ENCODE measurements around the gene IMP4. TPM values are rescaled to one million over a fixed set of nuclear protein-coding genes. Genes with fewer than 3 reads are reported as not detected.

Gene IMP4
- total RNA-seq, 1 experiment from 2014 or later = 207 TPM

DNA sequence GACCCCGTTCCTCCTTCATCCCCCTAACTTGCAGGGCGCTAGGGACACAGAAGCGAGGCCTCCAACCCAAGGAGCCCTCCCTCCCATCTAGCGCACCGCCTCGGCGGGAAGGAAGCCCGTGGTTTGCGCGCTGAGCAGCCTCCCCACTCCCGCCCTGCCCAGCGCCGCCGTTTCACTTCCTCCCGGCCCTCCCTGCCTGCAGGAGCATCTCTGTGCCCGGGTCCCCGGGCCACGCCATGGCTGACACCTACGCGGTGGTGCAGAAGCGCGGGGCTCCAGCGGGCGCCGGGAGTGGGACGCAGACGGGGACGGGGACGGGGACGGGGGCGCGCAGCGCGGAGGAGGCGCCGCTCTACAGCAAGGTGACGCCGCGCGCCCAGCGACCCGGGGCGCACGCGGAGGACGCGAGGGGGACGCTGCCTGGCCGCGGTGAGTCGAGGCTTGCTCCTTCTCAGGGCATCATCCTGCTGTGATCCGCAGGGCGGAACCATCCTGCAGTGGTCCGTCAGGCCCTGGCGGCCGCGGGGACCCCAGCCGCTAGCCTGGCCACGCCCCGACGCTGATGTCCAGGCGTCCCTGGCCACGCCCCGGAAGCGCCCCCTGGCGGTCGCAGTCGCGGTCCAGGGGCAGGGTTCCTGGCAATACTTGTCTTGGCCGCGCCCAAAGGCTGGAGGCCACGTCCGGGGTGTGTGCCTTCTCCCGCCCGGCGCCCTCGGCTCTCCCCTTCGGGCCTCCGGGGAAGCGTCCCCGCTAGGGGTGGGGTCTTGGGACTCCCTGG lies 29.5 kb downstream of the IMP4 start:
- Histone ChIP-seq H3K9ac (ENCODE audit: low read length) (no peak overlapping the region), H3F3A (ENCODE audit: low read length, unreplicated experiment) (no peaks in the 10 kb centered on the region), H3K79me2 (ENCODE audit: low read length) (no peaks in the 10 kb centered on the region), H3K4me1 (ENCODE audit: insufficient read depth, low read length) (no peaks in the 10 kb centered on the region), H3K27me3 (ENCODE audit: low read length) (no peaks in the 10 kb centered on the region), H3K9me2 (replicated peaks; ENCODE audit: low read length) (no peaks in the 10 kb centered on the region), H3K4me2 (ENCODE audit: low read length) (no peak overlapping the region), H4K20me1 (ENCODE audit: low read length) (no peaks in the 10 kb centered on the region), H3K27ac (ENCODE audit: low read length) (no peak overlapping the region), H3K4me3 (ENCODE audit: low read length) (no peak overlapping the region), H3K9me3 (ENCODE audit: low read length) (no peaks in the 10 kb centered on the region), H3K36me3 (ENCODE audit: low read depth, low read length) (no peaks in the 10 kb centered on the region), H2AFZ (ENCODE audit: low read length) (no peak overlapping the region)
- no peak for DNase-seq
- TF ChIP-seq EZH2phosphoT487 (IDR thresholded peaks at IDR 0.05; ENCODE audit: borderline replicate concordance, low read length) (no peak), CTCF (conservative IDR thresholded peaks at IDR 0.05; ENCODE audit: low read depth, low read length) (no peak), EZH2 (IDR thresholded peaks at IDR 0.05; ENCODE audit: low read length, unreplicated experiment) (no peak)
- POLR2A ChIA-PET (ENCODE audit: unreplicated experiment) = interaction anchor here (0.6 kb wide), 1 partner anchor 20 kb away, joined by 5 read pairs; no protein-coding TSS in a partner anchor
- intact Hi-C loops (cut with micrococcal nuclease) = no loop called here
- no peak for ATAC-seq
- CTCF ChIA-PET = no interaction called here
- no TSS peak for BruUV-seq (replicated peaks)

DNA sequence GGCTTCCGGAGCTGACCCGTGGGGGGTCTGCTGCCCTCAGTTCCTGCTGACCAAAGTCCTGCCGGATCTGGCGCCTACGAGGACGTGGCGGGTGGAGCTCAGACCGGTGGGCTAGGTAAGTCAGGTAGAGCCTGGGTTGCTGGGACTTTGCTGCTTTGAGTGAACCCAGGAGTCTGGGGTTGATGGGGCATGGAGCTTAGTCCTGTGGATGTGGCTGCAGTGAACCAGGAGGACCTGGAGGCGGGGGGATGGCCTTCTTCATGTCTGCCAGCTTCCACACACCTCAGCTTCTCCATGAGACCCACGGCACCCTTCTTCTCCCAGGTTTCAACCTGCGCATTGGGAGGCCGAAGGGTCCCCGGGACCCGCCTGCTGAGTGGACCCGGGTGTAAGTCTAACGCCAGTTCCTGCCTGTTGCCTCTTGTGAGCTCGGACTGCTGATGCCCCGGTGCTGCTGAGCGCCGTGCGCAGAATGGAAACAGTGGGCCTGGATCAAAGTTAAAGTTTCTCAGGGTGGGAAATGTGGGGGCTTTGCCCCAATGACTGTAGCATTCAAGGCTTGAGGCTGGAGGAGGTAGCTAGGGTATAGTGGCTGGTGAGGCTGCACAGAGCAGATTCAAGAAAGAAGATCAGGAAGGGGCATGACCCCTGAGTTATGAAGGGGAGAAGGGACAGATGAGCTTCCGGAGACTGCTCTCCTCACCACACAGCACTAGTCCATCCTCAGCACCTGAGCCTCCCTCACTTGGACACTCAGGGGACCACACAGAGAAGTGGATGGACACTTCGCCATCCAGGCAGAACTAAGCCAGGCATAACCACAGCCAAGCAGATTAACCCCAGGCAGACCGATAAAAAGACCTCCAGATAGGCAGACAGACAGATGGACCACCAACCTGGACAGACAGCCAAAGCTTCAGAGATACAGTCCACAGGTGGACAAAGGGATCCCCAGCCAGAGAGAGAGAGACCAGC lies 30.4 kb downstream of the IMP4 start:
- no peak overlapping the region for H2AFZ ChIP-seq (ENCODE audit: low read length)
- H3K4me3 ChIP-seq (ENCODE audit: low read length) = no peak overlapping the region
- intact Hi-C loops (cut with micrococcal nuclease) = no loop called here
- no peaks in the 10 kb centered on the region for H3K9me3 ChIP-seq (ENCODE audit: low read length)
- TF ChIP-seq EZH2phosphoT487 (IDR thresholded peaks at IDR 0.05; ENCODE audit: borderline replicate concordance, low read length) = no peak
- no peak overlapping the region for H3K4me2 ChIP-seq (ENCODE audit: low read length)
- H3K4me1 ChIP-seq (ENCODE audit: insufficient read depth, low read length) = no peaks in the 10 kb centered on the region
- no peaks in the 10 kb centered on the region for H3K27me3 ChIP-seq (ENCODE audit: low read length)
- no peak for ATAC-seq
- POLR2A ChIA-PET (ENCODE audit: unreplicated experiment) = interaction anchor here (0.6 kb wide), 1 partner anchor 21 kb away, joined by 5 read pairs; no protein-coding TSS in a partner anchor
- H3K27ac ChIP-seq (ENCODE audit: low read length) = no peak overlapping the region
- CTCF ChIA-PET = no interaction called here
- no peaks in the 10 kb centered on the region for H3F3A ChIP-seq (ENCODE audit: low read length, unreplicated experiment)
- H4K20me1 ChIP-seq (ENCODE audit: low read length) = no peaks in the 10 kb centered on the region
- H3K9ac ChIP-seq (ENCODE audit: low read length) = no peak overlapping the region
- DNase-seq = no peak
- BruUV-seq (replicated peaks) = no TSS peak
- no peaks in the 10 kb centered on the region for H3K9me2 ChIP-seq (replicated peaks; ENCODE audit: low read length)
- no peaks in the 10 kb centered on the region for H3K36me3 ChIP-seq (ENCODE audit: low read depth, low read length)
- no peaks in the 10 kb centered on the region for H3K79me2 ChIP-seq (ENCODE audit: low read length)

DNA sequence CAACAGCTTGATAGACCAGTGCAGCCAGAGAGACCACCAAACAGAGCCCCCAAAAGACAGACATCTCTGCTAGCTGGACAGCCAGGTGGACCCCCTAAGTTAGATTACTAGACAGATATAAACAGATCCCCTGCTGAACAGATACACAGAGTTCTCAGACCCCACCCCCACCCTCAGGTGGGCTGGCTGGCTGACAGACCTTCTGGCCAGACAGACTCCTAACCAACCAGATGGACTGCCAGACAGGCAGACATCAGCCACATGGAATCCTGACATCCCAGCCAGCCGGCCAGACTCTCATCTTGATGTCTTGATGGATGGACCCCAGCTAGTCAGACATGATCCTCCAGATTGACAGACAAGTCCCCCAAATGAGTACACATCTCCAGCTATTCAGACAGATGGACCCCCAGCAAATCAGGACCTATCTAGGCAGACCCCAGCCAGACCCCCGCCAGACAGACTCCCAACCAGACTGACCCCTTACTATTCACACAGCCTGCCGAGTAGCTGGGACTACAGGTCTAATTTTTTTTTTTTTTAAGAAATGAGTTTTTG lies 31.2 kb downstream of the IMP4 start:
- Histone ChIP-seq H3K9me2 (replicated peaks; ENCODE audit: low read length) (no peaks in the 10 kb centered on the region), H3K27ac (ENCODE audit: low read length) (no peak overlapping the region), H3K27me3 (ENCODE audit: low read length) (no peaks in the 10 kb centered on the region), H3K9ac (ENCODE audit: low read length) (no peak overlapping the region), H3F3A (ENCODE audit: low read length, unreplicated experiment) (no peaks in the 10 kb centered on the region), H3K36me3 (ENCODE audit: low read depth, low read length) (no peaks in the 10 kb centered on the region), H3K79me2 (ENCODE audit: low read length) (no peaks in the 10 kb centered on the region), H2AFZ (ENCODE audit: low read length) (no peak overlapping the region), H3K4me1 (ENCODE audit: insufficient read depth, low read length) (no peaks in the 10 kb centered on the region), H3K4me2 (ENCODE audit: low read length) (no peak overlapping the region), H3K9me3 (ENCODE audit: low read length) (no peaks in the 10 kb centered on the region), H3K4me3 (ENCODE audit: low read length) (no peak overlapping the region), H4K20me1 (ENCODE audit: low read length) (no peaks in the 10 kb centered on the region)
- intact Hi-C loops (cut with micrococcal nuclease) = no loop called here
- CTCF ChIA-PET = no interaction called here
- no peak for DNase-seq
- POLR2A ChIA-PET (ENCODE audit: unreplicated experiment) = no interaction called here
- TF ChIP-seq EZH2 (IDR thresholded peaks at IDR 0.05; ENCODE audit: low read length, unreplicated experiment) (no peak), CTCF (conservative IDR thresholded peaks at IDR 0.05; ENCODE audit: low read depth, low read length) (no peak)
- ATAC-seq = no peak
- BruUV-seq (replicated peaks) = no TSS peak
